Central memory CD8-positive, alpha-beta T cell (primary cell): ENCODE measurements around the gene IKZF1.

Experiments used
- ATAC-seq: fragments of 150-1000 bp; cut with Tn5 transposase; replicated peaks from 2 replicates; pipeline ENCODE4 v1.10.0; 2022; ENCODE audit warnings: mild to moderate bottlenecking, moderate FRiP score, moderate number of reproducible peaks; ENCODE audit not compliant: poor library complexity, severe bottlenecking; ENCODE audit errors: extremely low read depth
- DNase-seq, 2 donors: peaks; one replicate each; pipeline ENCODE4 v3.0.0; 2021; ENCODE audit warnings: low spot score in 2 of 2
- H3K27ac Mint-ChIP-seq: one replicate; pipeline ENCODE4 v1.8.0; 2022; ENCODE audit warnings: low read depth, mild to moderate bottlenecking, moderate library complexity, mixed read lengths
- H3K27me3 Mint-ChIP-seq: one replicate; pipeline ENCODE4 v1.8.0; 2022; ENCODE audit warnings: mixed read lengths
- H3K36me3 Mint-ChIP-seq: one replicate; pipeline ENCODE4 v1.8.0; 2022; ENCODE audit warnings: mild to moderate bottlenecking, moderate library complexity, mixed read lengths; ENCODE audit not compliant: insufficient read depth
- H3K4me1 Mint-ChIP-seq: one replicate; pipeline ENCODE4 v1.8.0; 2022; ENCODE audit warnings: mixed read lengths
- H3K4me3 Mint-ChIP-seq: one replicate; pipeline ENCODE4 v1.8.0; 2022; ENCODE audit warnings: mild to moderate bottlenecking, moderate library complexity, mixed read lengths
- H3K9me3 Mint-ChIP-seq: one replicate; pipeline ENCODE4 v1.8.0; 2022; ENCODE audit warnings: mixed read lengths

Gene IKZF1

GRCh38 chr7:50409856-50410745 is 105.6 kb downstream of the IKZF1 start:
- no peak overlapping the region for H3K4me3 Mint-ChIP-seq
- no peaks in the 10 kb centered on the region for H3K27me3 Mint-ChIP-seq
- no peaks in the 10 kb centered on the region for H3K9me3 Mint-ChIP-seq
- H3K27ac Mint-ChIP-seq: peak overlapping the region; percentile 54
- peaks cover 16% of the 10 kb centered on the region for H3K36me3 Mint-ChIP-seq
- H3K4me1 Mint-ChIP-seq: peaks cover 44% of the 10 kb centered on the region
- DNase-seq (no peak), ATAC-seq (peak; percentile 30)

- Mint-ChIP-seq H3K36me3 (peaks cover 13% of the 10 kb centered on the region), H3K27ac (no peak overlapping the region), H3K27me3 (no peaks in the 10 kb centered on the region), H3K4me1 (peaks cover 37% of the 10 kb centered on the region), H3K4me3 (no peak overlapping the region), H3K9me3 (no peaks in the 10 kb centered on the region)
- DNase-seq (no peak), ATAC-seq (no peak)
Observed at GRCh38 chr7:50411332-50411731, 106.8 kb downstream of the IKZF1 start.

DNA sequence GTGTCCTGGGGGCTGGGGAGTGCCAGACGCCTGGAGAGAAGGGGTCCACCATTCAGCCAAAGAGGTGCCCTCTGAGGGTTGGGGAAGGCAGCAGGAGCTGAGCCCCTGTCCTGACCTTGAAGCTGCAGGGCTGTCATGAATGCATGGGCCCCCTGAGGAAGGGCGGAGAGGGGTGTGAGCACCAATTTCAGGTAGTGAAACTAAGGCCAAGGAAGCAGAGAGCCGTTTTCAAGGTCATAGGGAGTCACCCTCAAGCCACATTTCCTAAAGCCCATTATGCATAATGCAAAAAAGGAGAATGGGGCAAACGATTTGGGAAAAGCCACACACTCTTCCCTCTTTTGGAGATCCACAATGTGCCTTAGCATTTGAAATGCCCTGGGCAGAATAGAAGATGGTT is 108.5 kb downstream of the IKZF1 start:
- ATAC-seq (no peak), DNase-seq (no peak)
- H3K27me3 Mint-ChIP-seq: no peaks in the 10 kb centered on the region
- H3K4me3 Mint-ChIP-seq: no peak overlapping the region
- peaks cover 16% of the 10 kb centered on the region for H3K36me3 Mint-ChIP-seq
- no peaks in the 10 kb centered on the region for H3K9me3 Mint-ChIP-seq
- no peak overlapping the region for H3K27ac Mint-ChIP-seq
- peaks cover 25% of the 10 kb centered on the region for H3K4me1 Mint-ChIP-seq

DNA sequence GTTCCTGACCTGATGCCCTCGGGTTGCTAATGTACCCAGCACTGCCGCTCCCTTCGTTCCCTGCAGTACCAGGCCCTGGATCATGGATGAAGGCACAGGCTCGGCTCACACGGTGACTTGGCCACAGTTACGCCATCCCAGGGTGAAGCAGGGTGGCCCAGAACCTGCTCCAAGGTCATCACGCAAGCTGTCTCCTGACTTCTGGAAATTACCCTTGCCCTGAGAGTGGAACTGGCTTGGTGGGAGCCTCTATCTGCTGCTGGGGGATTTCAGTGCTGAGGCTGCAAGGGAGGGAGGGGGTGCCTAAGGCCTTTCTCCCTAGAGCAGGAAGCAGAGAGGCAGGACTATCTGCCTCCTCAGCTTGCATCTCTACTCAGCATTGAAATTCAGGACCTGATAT is 109.0 kb downstream of the IKZF1 start:
- H3K4me1 Mint-ChIP-seq: peaks cover 20% of the 10 kb centered on the region
- no peaks in the 10 kb centered on the region for H3K27me3 Mint-ChIP-seq
- no peak for DNase-seq
- no peak overlapping the region for H3K4me3 Mint-ChIP-seq
- no peaks in the 10 kb centered on the region for H3K9me3 Mint-ChIP-seq
- H3K36me3 Mint-ChIP-seq: peaks cover 17% of the 10 kb centered on the region
- ATAC-seq: no peak
- H3K27ac Mint-ChIP-seq: no peak overlapping the region

DNA sequence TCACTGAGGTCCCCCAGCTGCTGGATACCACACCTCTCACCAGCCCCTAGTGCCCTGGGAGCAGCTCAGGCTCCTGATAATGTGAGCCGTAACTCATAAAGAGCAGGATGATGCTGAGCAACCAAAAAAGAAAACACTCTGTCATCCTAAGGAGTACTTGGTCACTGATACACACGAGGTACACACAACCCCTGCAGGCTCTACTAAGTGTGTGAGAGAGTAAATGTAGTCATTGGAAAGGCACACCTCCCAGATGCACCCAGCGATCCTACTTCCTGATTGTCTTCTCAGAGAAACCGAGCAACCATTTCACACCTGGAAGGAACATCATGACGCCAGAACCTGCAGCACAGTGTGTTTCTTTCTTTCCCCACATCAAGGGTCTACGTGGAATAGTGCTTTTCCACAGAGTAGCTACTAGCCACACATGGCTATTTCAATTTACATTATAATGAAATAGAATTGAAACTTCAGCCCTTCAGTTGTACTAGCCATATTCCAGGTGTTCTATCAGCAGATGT is 111.4 kb downstream of the IKZF1 start:
- Mint-ChIP-seq H3K9me3 (no peaks in the 10 kb centered on the region), H3K36me3 (peaks cover 16% of the 10 kb centered on the region), H3K27me3 (no peaks in the 10 kb centered on the region), H3K27ac (no peak overlapping the region), H3K4me1 (peaks cover 6% of the 10 kb centered on the region), H3K4me3 (no peak overlapping the region)
- DNase-seq: no peak
- ATAC-seq: no peak

GRCh38 chr7:50416527-50417182 is 112.1 kb downstream of the IKZF1 start:
- no peak overlapping the region for H3K4me3 Mint-ChIP-seq
- H3K27me3 Mint-ChIP-seq: no peaks in the 10 kb centered on the region
- H3K9me3 Mint-ChIP-seq: no peaks in the 10 kb centered on the region
- H3K36me3 Mint-ChIP-seq: peaks cover 16% of the 10 kb centered on the region
- no peak for DNase-seq
- ATAC-seq: no peak
- H3K27ac Mint-ChIP-seq: no peak overlapping the region
- H3K4me1 Mint-ChIP-seq: peaks cover 6% of the 10 kb centered on the region

- ATAC-seq (peak; percentile 82), DNase-seq (peak; percentile 36 to 45)
- H3K27ac Mint-ChIP-seq: no peak overlapping the region
- no peak overlapping the region for H3K4me3 Mint-ChIP-seq
- H3K4me1 Mint-ChIP-seq: peaks cover 6% of the 10 kb centered on the region
- H3K36me3 Mint-ChIP-seq: peaks cover 14% of the 10 kb centered on the region
- H3K27me3 Mint-ChIP-seq: no peaks in the 10 kb centered on the region
- no peaks in the 10 kb centered on the region for H3K9me3 Mint-ChIP-seq
Observed at GRCh38 chr7:50418086-50418515, 113.6 kb downstream of the IKZF1 start.

GRCh38 chr7:50418526-50419290 is 114.2 kb downstream of the IKZF1 start:
- Mint-ChIP-seq H3K27me3 (no peaks in the 10 kb centered on the region), H3K4me3 (no peak overlapping the region), H3K36me3 (peaks cover 11% of the 10 kb centered on the region), H3K4me1 (peaks cover 6% of the 10 kb centered on the region), H3K9me3 (no peaks in the 10 kb centered on the region), H3K27ac (no peak overlapping the region)
- ATAC-seq (no peak), DNase-seq (no peak)

DNA sequence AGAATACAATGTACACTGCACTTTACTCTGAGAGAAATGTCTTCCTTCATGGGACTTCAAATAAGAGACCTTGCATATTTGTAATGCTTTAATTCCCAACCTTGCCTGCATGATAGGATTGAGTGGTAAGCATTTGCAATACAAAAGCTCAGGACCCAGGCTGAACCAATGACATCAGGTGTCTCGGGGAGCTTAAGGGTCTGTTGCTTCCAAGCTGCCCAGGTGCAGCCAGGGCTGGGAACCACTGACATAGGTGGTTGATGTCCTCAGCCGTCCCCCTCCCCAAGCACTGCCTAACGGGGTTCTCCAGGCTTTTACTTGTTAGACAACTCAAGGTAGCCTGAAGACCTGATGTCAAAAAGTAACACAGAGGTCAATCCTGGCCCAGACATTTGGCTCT is 116.5 kb downstream of the IKZF1 start:
- Mint-ChIP-seq H3K4me1 (peaks cover 6% of the 10 kb centered on the region), H3K27me3 (no peaks in the 10 kb centered on the region), H3K9me3 (no peaks in the 10 kb centered on the region), H3K36me3 (peaks cover 7% of the 10 kb centered on the region), H3K27ac (no peak overlapping the region), H3K4me3 (no peak overlapping the region)
- no peak for DNase-seq
- no peak for ATAC-seq

DNA sequence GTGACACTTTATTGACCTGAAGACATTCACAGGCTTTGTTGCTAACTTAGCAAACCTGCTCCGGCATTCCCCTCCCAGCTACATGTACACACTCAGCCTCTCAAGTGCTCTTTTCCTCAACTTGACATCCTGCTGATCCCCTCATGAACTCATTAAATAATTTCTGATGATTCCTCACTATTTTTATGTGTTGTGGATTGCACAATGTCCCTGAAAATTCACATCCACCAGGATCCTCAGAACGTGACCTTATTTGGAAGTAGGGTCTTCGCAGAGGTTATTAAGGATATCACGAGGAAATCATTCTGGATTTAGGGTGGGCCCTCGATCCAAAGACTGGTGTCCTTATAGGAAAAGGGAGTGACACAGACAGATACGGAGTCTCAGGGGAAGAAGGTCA is 118.3 kb downstream of the IKZF1 start:
- H3K4me1 Mint-ChIP-seq: no peaks in the 10 kb centered on the region
- no peaks in the 10 kb centered on the region for H3K27me3 Mint-ChIP-seq
- DNase-seq: no peak
- no peak for ATAC-seq
- H3K9me3 Mint-ChIP-seq: no peaks in the 10 kb centered on the region
- peaks cover 1% of the 10 kb centered on the region for H3K36me3 Mint-ChIP-seq
- no peak overlapping the region for H3K27ac Mint-ChIP-seq
- H3K4me3 Mint-ChIP-seq: no peak overlapping the region

GRCh38 chr7:50423860-50424259 is 119.3 kb downstream of the IKZF1 start:
- DNase-seq: no peak
- H3K27me3 Mint-ChIP-seq: no peaks in the 10 kb centered on the region
- no peak overlapping the region for H3K27ac Mint-ChIP-seq
- H3K36me3 Mint-ChIP-seq: no peaks in the 10 kb centered on the region
- no peaks in the 10 kb centered on the region for H3K4me1 Mint-ChIP-seq
- no peak for ATAC-seq
- H3K4me3 Mint-ChIP-seq: no peak overlapping the region
- H3K9me3 Mint-ChIP-seq: no peaks in the 10 kb centered on the region

- no peaks in the 10 kb centered on the region for H3K4me1 Mint-ChIP-seq
- H3K9me3 Mint-ChIP-seq: no peaks in the 10 kb centered on the region
- ATAC-seq (no peak), DNase-seq (no peak)
- H3K4me3 Mint-ChIP-seq: no peak overlapping the region
- H3K27ac Mint-ChIP-seq: no peak overlapping the region
- no peaks in the 10 kb centered on the region for H3K27me3 Mint-ChIP-seq
- no peaks in the 10 kb centered on the region for H3K36me3 Mint-ChIP-seq
Observed at GRCh38 chr7:50425318-50425717, 120.8 kb downstream of the IKZF1 start.
